HEK293 (cell line): ENCODE data around the gene FUBP1.
A peak's percentile ranks its signal among the peaks of the same experiment; 100 is the strongest.

Source experiments
- BCL11B ChIP-seq: fragments of 450-650 bp; formaldehyde crosslinking; IDR thresholded peaks from 2 replicates; pipeline ENCODE4 v1.5.1; 2016; ENCODE audit warnings: low read depth, missing biosample characterization, missing genetic modification characterization
- KLF10 ChIP-seq: fragments of 450-650 bp; IDR thresholded peaks from 2 replicates; pipeline ENCODE4 v1.5.1; 2018; ENCODE audit warnings: missing biosample characterization, mild to moderate bottlenecking, missing genetic modification characterization
- KLF7 ChIP-seq: fragments of 450-650 bp; formaldehyde crosslinking; IDR thresholded peaks from 2 replicates; pipeline ENCODE4 v1.5.1; 2016; ENCODE audit warnings: missing biosample characterization, missing genetic modification characterization, borderline replicate concordance
- OSR2 ChIP-seq: fragments of 450-650 bp; formaldehyde crosslinking; IDR thresholded peaks from 2 replicates; pipeline ENCODE4 v1.5.1; 2016; ENCODE audit warnings: missing biosample characterization, missing genetic modification characterization
- SETDB1 ChIP-seq: IDR thresholded peaks from one replicate; pipeline ENCODE4 v1.6.1; 2017; ENCODE audit warnings: mild to moderate bottlenecking, low read length, moderate library complexity, mixed read lengths; ENCODE audit not compliant: insufficient read length
- TRIM28 ChIP-seq: IDR thresholded peaks from 2 replicates; pipeline ENCODE4 v1.6.1; 2011; ENCODE audit warnings: low read length, control low read depth, borderline replicate concordance
- ZEB2 ChIP-seq: fragments of 450-650 bp; formaldehyde crosslinking; IDR thresholded peaks from 2 replicates; pipeline ENCODE4 v1.5.1; 2016; ENCODE audit warnings: missing biosample characterization, missing genetic modification characterization
- ZNF140 ChIP-seq: fragments of 450-650 bp; formaldehyde crosslinking; IDR thresholded peaks from 2 replicates; pipeline ENCODE4 v1.5.1; 2016; ENCODE audit warnings: missing biosample characterization, missing genetic modification characterization
- ZNF184 ChIP-seq: fragments of 450-650 bp; IDR thresholded peaks from 2 replicates; pipeline ENCODE4 v1.5.1; 2018; ENCODE audit warnings: missing biosample characterization, mild to moderate bottlenecking, missing genetic modification characterization
- ZNF2 ChIP-seq: fragments of 450-650 bp; formaldehyde crosslinking; IDR thresholded peaks from 2 replicates; pipeline ENCODE4 v1.5.1; 2016; ENCODE audit warnings: missing biosample characterization, missing genetic modification characterization
- ZNF24 ChIP-seq: fragments of 450-650 bp; formaldehyde crosslinking; IDR thresholded peaks from 2 replicates; pipeline ENCODE4 v1.5.1; 2016; ENCODE audit warnings: missing biosample characterization, missing genetic modification characterization
- ZNF248 ChIP-seq: fragments of 450-650 bp; formaldehyde crosslinking; IDR thresholded peaks from 2 replicates; pipeline ENCODE4 v1.5.1; 2017; ENCODE audit warnings: missing biosample characterization, missing genetic modification characterization
- ZNF324 ChIP-seq: fragments of 450-650 bp; formaldehyde crosslinking; IDR thresholded peaks from 2 replicates; pipeline ENCODE4 v1.5.1; 2016; ENCODE audit warnings: missing biosample characterization, missing genetic modification characterization
- ZNF404 ChIP-seq: fragments of 450-650 bp; formaldehyde crosslinking; IDR thresholded peaks from 2 replicates; pipeline ENCODE4 v1.5.1; 2017; ENCODE audit warnings: missing biosample characterization, missing genetic modification characterization
- ZNF416 ChIP-seq: fragments of 450-650 bp; formaldehyde crosslinking; IDR thresholded peaks from 2 replicates; pipeline ENCODE4 v1.5.1; 2016; ENCODE audit warnings: missing biosample characterization, missing genetic modification characterization
- ZNF433 ChIP-seq: fragments of 450-650 bp; formaldehyde crosslinking; IDR thresholded peaks from 2 replicates; pipeline ENCODE4 v1.5.1; 2016; ENCODE audit warnings: missing biosample characterization, missing genetic modification characterization, low read depth
- ZNF501 ChIP-seq: fragments of 450-650 bp; formaldehyde crosslinking; IDR thresholded peaks from 2 replicates; pipeline ENCODE4 v1.5.1; 2016; ENCODE audit warnings: missing biosample characterization, missing genetic modification characterization
- ZNF510 ChIP-seq: fragments of 450-650 bp; formaldehyde crosslinking; IDR thresholded peaks from 2 replicates; pipeline ENCODE4 v1.5.1; 2018; ENCODE audit warnings: mild to moderate bottlenecking, missing genetic modification characterization, missing biosample characterization; ENCODE audit not compliant: insufficient replicate concordance
- ZNF549 ChIP-seq: fragments of 450-650 bp; IDR thresholded peaks from 2 replicates; pipeline ENCODE4 v1.5.1; 2018; ENCODE audit warnings: missing biosample characterization, missing genetic modification characterization, mild to moderate bottlenecking, inconsistent platforms, moderate library complexity
- ZNF600 ChIP-seq: fragments of 450-650 bp; formaldehyde crosslinking; IDR thresholded peaks from 2 replicates; pipeline ENCODE4 v1.5.1; 2016; ENCODE audit warnings: missing biosample characterization, missing genetic modification characterization
- ZNF621 ChIP-seq: fragments of 450-650 bp; formaldehyde crosslinking; IDR thresholded peaks from 2 replicates; pipeline ENCODE4 v1.5.1; 2017; ENCODE audit warnings: missing biosample characterization, missing genetic modification characterization
- ZNF624 ChIP-seq: fragments of 450-650 bp; formaldehyde crosslinking; IDR thresholded peaks from 2 replicates; pipeline ENCODE4 v1.5.1; 2017; ENCODE audit warnings: missing biosample characterization, missing genetic modification characterization
- ZNF664 ChIP-seq: fragments of 450-650 bp; formaldehyde crosslinking; IDR thresholded peaks from 2 replicates; pipeline ENCODE4 v1.5.1; 2016; ENCODE audit warnings: missing biosample characterization, missing genetic modification characterization
- ZNF837 ChIP-seq: fragments of 450-650 bp; formaldehyde crosslinking; IDR thresholded peaks from 2 replicates; pipeline ENCODE4 v1.5.1; 2016; ENCODE audit warnings: missing biosample characterization, missing genetic modification characterization
- TF ChIP-seq, protein P1 (sequence below): fragments of 450-650 bp; formaldehyde crosslinking; IDR thresholded peaks from 2 replicates; pipeline ENCODE4 v1.5.1; 2016; ENCODE audit warnings: missing biosample characterization, missing genetic modification characterization
- TF ChIP-seq, protein P2 (sequence below): fragments of 450-650 bp; formaldehyde crosslinking; IDR thresholded peaks from 2 replicates; pipeline ENCODE4; 2016; ENCODE audit warnings: missing biosample characterization, missing genetic modification characterization
- TF ChIP-seq, protein P3 (sequence below): fragments of 450-650 bp; formaldehyde crosslinking; IDR thresholded peaks from 2 replicates; pipeline ENCODE4 v1.5.1; 2016; ENCODE audit warnings: missing biosample characterization, missing genetic modification characterization
- TF ChIP-seq, protein P4 (sequence below): fragments of 450-650 bp; formaldehyde crosslinking; conservative IDR thresholded peaks from 2 replicates; pipeline ENCODE4 v1.5.1; 2016; ENCODE audit warnings: low read depth, missing biosample characterization, missing genetic modification characterization
- TF ChIP-seq, protein P5 (sequence below): fragments of 450-650 bp; formaldehyde crosslinking; optimal IDR thresholded peaks from 2 replicates; pipeline ENCODE3; 2016; ENCODE audit warnings: missing biosample characterization, mild to moderate bottlenecking, missing genetic modification characterization
- TF ChIP-seq, protein P6 (sequence below): fragments of 450-650 bp; formaldehyde crosslinking; IDR thresholded peaks from 2 replicates; pipeline ENCODE4 v1.5.1; 2016; ENCODE audit warnings: missing biosample characterization, missing genetic modification characterization, low read depth

FUBP1 gene

DNA sequence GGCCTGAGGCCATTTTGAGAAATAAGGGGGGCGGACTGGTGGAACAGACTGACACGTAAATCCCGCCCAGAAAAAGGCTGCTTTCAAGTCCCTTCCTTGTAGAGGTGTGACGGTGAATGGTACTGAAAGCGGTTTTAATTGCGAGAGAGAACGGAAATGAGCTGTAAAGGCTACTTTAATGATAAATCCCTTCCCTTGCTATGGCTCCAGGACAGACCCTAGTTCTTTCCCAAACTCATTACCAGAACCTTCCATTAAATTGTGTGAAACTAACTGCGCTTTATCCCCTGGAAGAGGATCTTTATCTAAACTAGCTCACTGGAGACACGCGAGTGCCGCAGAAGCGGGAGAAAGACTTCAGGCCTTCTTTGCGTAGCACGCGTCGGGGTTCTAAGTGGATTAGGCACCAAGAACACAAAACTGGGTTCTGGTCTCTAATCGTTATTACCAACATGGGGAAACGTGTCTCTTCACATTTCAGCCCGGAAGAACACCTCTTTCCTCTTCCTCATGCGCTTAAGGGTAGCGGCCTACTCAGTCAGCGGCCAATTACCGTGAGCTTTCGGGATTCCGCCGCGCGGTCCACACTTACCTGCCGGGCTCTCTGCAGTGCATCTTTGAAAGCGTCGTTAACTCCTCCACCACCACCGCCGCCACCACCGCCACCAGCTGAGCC lies 441 bp downstream of the FUBP1 start (continued):
- TF ChIP-seq ZNF140 (tag by site-specific recombination): no peak
- no peak for TF ChIP-seq ZNF621 (tag by site-specific recombination)
- TF ChIP-seq OSR2 (tag by site-specific recombination): no peak
- TF ChIP-seq, protein P1, sequence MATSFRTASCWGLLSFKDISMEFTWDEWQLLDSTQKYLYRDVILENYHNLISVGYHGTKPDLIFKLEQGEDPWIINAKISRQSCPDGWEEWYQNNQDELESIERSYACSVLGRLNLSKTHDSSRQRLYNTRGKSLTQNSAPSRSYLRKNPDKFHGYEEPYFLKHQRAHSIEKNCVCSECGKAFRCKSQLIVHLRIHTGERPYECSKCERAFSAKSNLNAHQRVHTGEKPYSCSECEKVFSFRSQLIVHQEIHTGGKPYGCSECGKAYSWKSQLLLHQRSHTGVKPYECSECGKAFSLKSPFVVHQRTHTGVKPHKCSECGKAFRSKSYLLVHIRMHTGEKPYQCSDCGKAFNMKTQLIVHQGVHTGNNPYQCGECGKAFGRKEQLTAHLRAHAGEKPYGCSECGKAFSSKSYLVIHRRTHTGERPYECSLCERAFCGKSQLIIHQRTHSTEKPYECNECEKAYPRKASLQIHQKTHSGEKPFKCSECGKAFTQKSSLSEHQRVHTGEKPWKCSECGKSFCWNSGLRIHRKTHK (tag by site-specific recombination): no peak
- TF ChIP-seq ZNF433: no peak
- no peak for TF ChIP-seq ZNF510 (tag by site-specific recombination)
- TF ChIP-seq ZNF624: no peak
- no peak for TF ChIP-seq TRIM28
- no peak for TF ChIP-seq ZNF837 (tag by site-specific recombination)
- no peak for TF ChIP-seq ZNF404 (tag by site-specific recombination)
- TF ChIP-seq SETDB1: no peak
- TF ChIP-seq ZNF324: no peak
- TF ChIP-seq, protein P2, sequence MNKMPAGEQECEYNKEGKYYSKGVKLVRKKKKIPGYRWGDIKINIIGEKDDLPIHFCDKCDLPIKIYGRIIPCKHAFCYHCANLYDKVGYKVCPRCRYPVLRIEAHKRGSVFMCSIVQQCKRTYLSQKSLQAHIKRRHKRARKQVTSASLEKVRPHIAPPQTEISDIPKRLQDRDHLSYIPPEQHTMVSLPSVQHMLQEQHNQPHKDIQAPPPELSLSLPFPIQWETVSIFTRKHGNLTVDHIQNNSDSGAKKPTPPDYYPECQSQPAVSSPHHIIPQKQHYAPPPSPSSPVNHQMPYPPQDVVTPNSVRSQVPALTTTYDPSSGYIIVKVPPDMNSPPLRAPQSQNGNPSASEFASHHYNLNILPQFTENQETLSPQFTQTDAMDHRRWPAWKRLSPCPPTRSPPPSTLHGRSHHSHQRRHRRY (tag by site-specific recombination): no peak
- no peak for TF ChIP-seq ZNF549 (tag by site-specific recombination)
- TF ChIP-seq, protein P3, sequence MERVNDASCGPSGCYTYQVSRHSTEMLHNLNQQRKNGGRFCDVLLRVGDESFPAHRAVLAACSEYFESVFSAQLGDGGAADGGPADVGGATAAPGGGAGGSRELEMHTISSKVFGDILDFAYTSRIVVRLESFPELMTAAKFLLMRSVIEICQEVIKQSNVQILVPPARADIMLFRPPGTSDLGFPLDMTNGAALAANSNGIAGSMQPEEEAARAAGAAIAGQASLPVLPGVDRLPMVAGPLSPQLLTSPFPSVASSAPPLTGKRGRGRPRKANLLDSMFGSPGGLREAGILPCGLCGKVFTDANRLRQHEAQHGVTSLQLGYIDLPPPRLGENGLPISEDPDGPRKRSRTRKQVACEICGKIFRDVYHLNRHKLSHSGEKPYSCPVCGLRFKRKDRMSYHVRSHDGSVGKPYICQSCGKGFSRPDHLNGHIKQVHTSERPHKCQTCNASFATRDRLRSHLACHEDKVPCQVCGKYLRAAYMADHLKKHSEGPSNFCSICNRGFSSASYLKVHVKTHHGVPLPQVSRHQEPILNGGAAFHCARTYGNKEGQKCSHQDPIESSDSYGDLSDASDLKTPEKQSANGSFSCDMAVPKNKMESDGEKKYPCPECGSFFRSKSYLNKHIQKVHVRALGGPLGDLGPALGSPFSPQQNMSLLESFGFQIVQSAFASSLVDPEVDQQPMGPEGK (tag by site-specific recombination): peak; percentile 50
- TF ChIP-seq, protein P4, sequence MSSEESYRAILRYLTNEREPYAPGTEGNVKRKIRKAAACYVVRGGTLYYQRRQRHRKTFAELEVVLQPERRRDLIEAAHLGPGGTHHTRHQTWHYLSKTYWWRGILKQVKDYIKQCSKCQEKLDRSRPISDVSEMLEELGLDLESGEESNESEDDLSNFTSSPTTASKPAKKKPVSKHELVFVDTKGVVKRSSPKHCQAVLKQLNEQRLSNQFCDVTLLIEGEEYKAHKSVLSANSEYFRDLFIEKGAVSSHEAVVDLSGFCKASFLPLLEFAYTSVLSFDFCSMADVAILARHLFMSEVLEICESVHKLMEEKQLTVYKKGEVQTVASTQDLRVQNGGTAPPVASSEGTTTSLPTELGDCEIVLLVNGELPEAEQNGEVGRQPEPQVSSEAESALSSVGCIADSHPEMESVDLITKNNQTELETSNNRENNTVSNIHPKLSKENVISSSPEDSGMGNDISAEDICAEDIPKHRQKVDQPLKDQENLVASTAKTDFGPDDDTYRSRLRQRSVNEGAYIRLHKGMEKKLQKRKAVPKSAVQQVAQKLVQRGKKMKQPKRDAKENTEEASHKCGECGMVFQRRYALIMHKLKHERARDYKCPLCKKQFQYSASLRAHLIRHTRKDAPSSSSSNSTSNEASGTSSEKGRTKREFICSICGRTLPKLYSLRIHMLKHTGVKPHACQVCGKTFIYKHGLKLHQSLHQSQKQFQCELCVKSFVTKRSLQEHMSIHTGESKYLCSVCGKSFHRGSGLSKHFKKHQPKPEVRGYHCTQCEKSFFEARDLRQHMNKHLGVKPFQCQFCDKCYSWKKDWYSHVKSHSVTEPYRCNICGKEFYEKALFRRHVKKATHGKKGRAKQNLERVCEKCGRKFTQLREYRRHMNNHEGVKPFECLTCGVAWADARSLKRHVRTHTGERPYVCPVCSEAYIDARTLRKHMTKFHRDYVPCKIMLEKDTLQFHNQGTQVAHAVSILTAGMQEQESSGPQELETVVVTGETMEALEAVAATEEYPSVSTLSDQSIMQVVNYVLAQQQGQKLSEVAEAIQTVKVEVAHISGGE (tag by site-specific recombination): no peak
- TF ChIP-seq ZNF2: no peak
- no peak for TF ChIP-seq ZNF24
- TF ChIP-seq ZNF501: 0 out of 2 replicates have a peak, but pooled peaks have one; percentile 5
- TF ChIP-seq BCL11B (tag by site-specific recombination): no peak
- TF ChIP-seq KLF10 (tag by site-specific recombination): 0 out of 2 replicates have a peak, but pooled peaks have one; percentile 18
- TF ChIP-seq, protein P5, sequence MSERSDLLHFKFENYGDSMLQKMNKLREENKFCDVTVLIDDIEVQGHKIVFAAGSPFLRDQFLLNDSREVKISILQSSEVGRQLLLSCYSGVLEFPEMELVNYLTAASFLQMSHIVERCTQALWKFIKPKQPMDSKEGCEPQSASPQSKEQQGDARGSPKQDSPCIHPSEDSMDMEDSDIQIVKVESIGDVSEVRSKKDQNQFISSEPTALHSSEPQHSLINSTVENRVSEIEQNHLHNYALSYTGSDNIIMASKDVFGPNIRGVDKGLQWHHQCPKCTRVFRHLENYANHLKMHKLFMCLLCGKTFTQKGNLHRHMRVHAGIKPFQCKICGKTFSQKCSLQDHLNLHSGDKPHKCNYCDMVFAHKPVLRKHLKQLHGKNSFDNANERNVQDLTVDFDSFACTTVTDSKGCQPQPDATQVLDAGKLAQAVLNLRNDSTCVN (tag by site-specific recombination): no peak
- no peak for TF ChIP-seq ZNF664
- no peak for TF ChIP-seq ZNF248 (tag by site-specific recombination)
- TF ChIP-seq KLF7 (tag by site-specific recombination): no peak
- TF ChIP-seq ZNF416 (tag by site-specific recombination): no peak
- no peak for TF ChIP-seq ZEB2 (tag by site-specific recombination)
- TF ChIP-seq ZNF600 (tag by site-specific recombination): no peak
- TF ChIP-seq, protein P6, sequence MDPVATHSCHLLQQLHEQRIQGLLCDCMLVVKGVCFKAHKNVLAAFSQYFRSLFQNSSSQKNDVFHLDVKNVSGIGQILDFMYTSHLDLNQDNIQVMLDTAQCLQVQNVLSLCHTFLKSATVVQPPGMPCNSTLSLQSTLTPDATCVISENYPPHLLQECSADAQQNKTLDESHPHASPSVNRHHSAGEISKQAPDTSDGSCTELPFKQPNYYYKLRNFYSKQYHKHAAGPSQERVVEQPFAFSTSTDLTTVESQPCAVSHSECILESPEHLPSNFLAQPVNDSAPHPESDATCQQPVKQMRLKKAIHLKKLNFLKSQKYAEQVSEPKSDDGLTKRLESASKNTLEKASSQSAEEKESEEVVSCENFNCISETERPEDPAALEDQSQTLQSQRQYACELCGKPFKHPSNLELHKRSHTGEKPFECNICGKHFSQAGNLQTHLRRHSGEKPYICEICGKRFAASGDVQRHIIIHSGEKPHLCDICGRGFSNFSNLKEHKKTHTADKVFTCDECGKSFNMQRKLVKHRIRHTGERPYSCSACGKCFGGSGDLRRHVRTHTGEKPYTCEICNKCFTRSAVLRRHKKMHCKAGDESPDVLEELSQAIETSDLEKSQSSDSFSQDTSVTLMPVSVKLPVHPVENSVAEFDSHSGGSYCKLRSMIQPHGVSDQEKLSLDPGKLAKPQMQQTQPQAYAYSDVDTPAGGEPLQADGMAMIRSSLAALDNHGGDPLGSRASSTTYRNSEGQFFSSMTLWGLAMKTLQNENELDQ (tag by site-specific recombination): no peak
- TF ChIP-seq ZNF184 (tag by site-specific recombination): no peak
